HEK293 (cell line): ENCODE results near the gene CORO1C.

Experiments
- EGR2 ChIP-seq: fragments of 450-650 bp; formaldehyde crosslinking; IDR thresholded peaks from 2 replicates; pipeline ENCODE4 v1.5.1; 2016; ENCODE audit warnings: low read depth, missing biosample characterization, missing genetic modification characterization
- GLI4 ChIP-seq: fragments of 450-650 bp; formaldehyde crosslinking; IDR thresholded peaks from 2 replicates; pipeline ENCODE4 v1.5.1; 2016; ENCODE audit warnings: missing biosample characterization, missing genetic modification characterization
- GLIS2 ChIP-seq: fragments of 450-650 bp; formaldehyde crosslinking; IDR thresholded peaks from 2 replicates; pipeline ENCODE4 v1.5.1; 2016; ENCODE audit warnings: missing biosample characterization, missing genetic modification characterization
- HOXC10 ChIP-seq: sonication (generic); formaldehyde crosslinking; IDR thresholded peaks from 2 replicates; pipeline ENCODE4 v1.8.1; 2023; ENCODE audit warnings: mild to moderate bottlenecking, missing genetic modification reagents
- IKZF3 ChIP-seq: fragments of 450-650 bp; IDR thresholded peaks from 2 replicates; pipeline ENCODE4 v1.5.0; 2018; ENCODE audit warnings: missing biosample characterization, mild to moderate bottlenecking, missing genetic modification characterization, moderate library complexity
- KLF10 ChIP-seq: fragments of 450-650 bp; IDR thresholded peaks from 2 replicates; pipeline ENCODE4 v1.5.1; 2018; ENCODE audit warnings: missing biosample characterization, mild to moderate bottlenecking, missing genetic modification characterization
- PRDM1 ChIP-seq: fragments of 450-650 bp; formaldehyde crosslinking; IDR thresholded peaks from 2 replicates; pipeline ENCODE4; 2016; ENCODE audit warnings: missing biosample characterization, missing genetic modification characterization
- RBAK ChIP-seq: fragments of 450-650 bp; formaldehyde crosslinking; IDR thresholded peaks from 2 replicates; pipeline ENCODE4 v1.5.1; 2016; ENCODE audit warnings: missing biosample characterization, missing genetic modification characterization
- SCRT1 ChIP-seq: fragments of 450-650 bp; formaldehyde crosslinking; IDR thresholded peaks from 2 replicates; pipeline ENCODE4 v1.5.1; 2016; ENCODE audit warnings: missing biosample characterization, missing genetic modification characterization, borderline replicate concordance
- SP3 ChIP-seq: fragments of 450-650 bp; formaldehyde crosslinking; IDR thresholded peaks from 2 replicates; pipeline ENCODE4 v1.5.1; 2016; ENCODE audit warnings: missing biosample characterization, missing genetic modification characterization
- TRIM28 ChIP-seq: IDR thresholded peaks from 2 replicates; pipeline ENCODE4 v1.6.1; 2011; ENCODE audit warnings: low read length, control low read depth, borderline replicate concordance
- ZBTB21 ChIP-seq: fragments of 450-650 bp; formaldehyde crosslinking; IDR thresholded peaks from 2 replicates; pipeline ENCODE4 v1.5.1; 2017; ENCODE audit warnings: missing biosample characterization, missing genetic modification characterization
- ZBTB48 ChIP-seq: fragments of 450-650 bp; formaldehyde crosslinking; IDR thresholded peaks from 2 replicates; pipeline ENCODE4 v1.5.1; 2016; ENCODE audit warnings: missing biosample characterization, missing genetic modification characterization
- ZEB2 ChIP-seq: fragments of 450-650 bp; formaldehyde crosslinking; IDR thresholded peaks from 2 replicates; pipeline ENCODE4 v1.5.1; 2016; ENCODE audit warnings: missing biosample characterization, missing genetic modification characterization
- ZFP69B ChIP-seq: fragments of 450-650 bp; formaldehyde crosslinking; IDR thresholded peaks from 2 replicates; pipeline ENCODE4 v1.5.1; 2016; ENCODE audit warnings: missing biosample characterization, missing genetic modification characterization
- ZNF175 ChIP-seq: fragments of 450-650 bp; formaldehyde crosslinking; IDR thresholded peaks from 2 replicates; pipeline ENCODE4 v1.5.1; 2016; ENCODE audit warnings: missing biosample characterization, missing genetic modification characterization
- ZNF2 ChIP-seq: fragments of 450-650 bp; formaldehyde crosslinking; IDR thresholded peaks from 2 replicates; pipeline ENCODE4 v1.5.1; 2016; ENCODE audit warnings: missing biosample characterization, missing genetic modification characterization
- ZNF324 ChIP-seq: fragments of 450-650 bp; formaldehyde crosslinking; IDR thresholded peaks from 2 replicates; pipeline ENCODE4 v1.5.1; 2016; ENCODE audit warnings: missing biosample characterization, missing genetic modification characterization
- ZNF354C ChIP-seq: fragments of 450-650 bp; formaldehyde crosslinking; IDR thresholded peaks from 2 replicates; pipeline ENCODE4 v1.5.1; 2016; ENCODE audit warnings: missing biosample characterization, missing genetic modification characterization, low read depth, borderline replicate concordance
- ZNF366 ChIP-seq: fragments of 450-650 bp; formaldehyde crosslinking; conservative IDR thresholded peaks from 2 replicates; pipeline ENCODE4 v1.5.1; 2016; ENCODE audit warnings: missing biosample characterization, missing genetic modification characterization
- ZNF391 ChIP-seq: fragments of 450-650 bp; formaldehyde crosslinking; IDR thresholded peaks from 2 replicates; pipeline ENCODE4 v1.5.1; 2016; ENCODE audit warnings: low read depth, missing biosample characterization, missing genetic modification characterization, borderline replicate concordance
- ZNF48 ChIP-seq: fragments of 450-650 bp; formaldehyde crosslinking; IDR thresholded peaks from 2 replicates; pipeline ENCODE4 v1.5.1; 2016; ENCODE audit warnings: missing biosample characterization, missing genetic modification characterization
- ZNF488 ChIP-seq: fragments of 450-650 bp; formaldehyde crosslinking; IDR thresholded peaks from 2 replicates; pipeline ENCODE4 v1.5.1; 2016; ENCODE audit warnings: missing biosample characterization, missing genetic modification characterization
- ZNF548 ChIP-seq: fragments of 450-650 bp; formaldehyde crosslinking; IDR thresholded peaks from 2 replicates; pipeline ENCODE4 v1.5.1; 2016; ENCODE audit warnings: missing biosample characterization, missing genetic modification characterization
- ZNF596 ChIP-seq: fragments of 450-650 bp; IDR thresholded peaks from 2 replicates; pipeline ENCODE4 v1.5.0; 2018; ENCODE audit warnings: missing biosample characterization, mild to moderate bottlenecking, missing genetic modification characterization, moderate library complexity
- ZNF610 ChIP-seq: fragments of 450-650 bp; formaldehyde crosslinking; IDR thresholded peaks from 2 replicates; pipeline ENCODE4 v1.5.1; 2016; ENCODE audit warnings: missing biosample characterization, missing genetic modification characterization, borderline replicate concordance
- ZNF629 ChIP-seq: fragments of 450-650 bp; formaldehyde crosslinking; IDR thresholded peaks from 2 replicates; pipeline ENCODE4 v1.5.1; 2017; ENCODE audit warnings: missing biosample characterization, missing genetic modification characterization
- ZNF645 ChIP-seq: fragments of 450-650 bp; formaldehyde crosslinking; IDR thresholded peaks from 2 replicates; pipeline ENCODE4; 2016; ENCODE audit warnings: missing biosample characterization, missing genetic modification characterization
- ZNF660 ChIP-seq: fragments of 450-650 bp; IDR thresholded peaks from 2 replicates; pipeline ENCODE4 v1.5.1; 2018; ENCODE audit warnings: missing biosample characterization, mild to moderate bottlenecking, missing genetic modification characterization
- ZNF692 ChIP-seq: fragments of 450-650 bp; formaldehyde crosslinking; IDR thresholded peaks from 2 replicates; pipeline ENCODE4 v1.5.1; 2016; ENCODE audit warnings: missing biosample characterization, missing genetic modification characterization
- ZNF76 ChIP-seq: fragments of 450-650 bp; formaldehyde crosslinking; IDR thresholded peaks from 2 replicates; pipeline ENCODE4; 2016; ENCODE audit warnings: low read depth, missing biosample characterization, missing genetic modification characterization, borderline replicate concordance
- ZSCAN30 ChIP-seq: fragments of 450-650 bp; IDR thresholded peaks from 2 replicates; pipeline ENCODE4 v1.5.1; 2018; ENCODE audit warnings: missing biosample characterization, mild to moderate bottlenecking, missing genetic modification characterization, moderate library complexity
- TF ChIP-seq, protein P1 (sequence below): fragments of 450-650 bp; formaldehyde crosslinking; IDR thresholded peaks from 2 replicates; pipeline ENCODE4 v1.5.1; 2016; ENCODE audit warnings: missing biosample characterization, missing genetic modification characterization
- TF ChIP-seq, protein P2 (sequence below): fragments of 450-650 bp; formaldehyde crosslinking; IDR thresholded peaks from 2 replicates; pipeline ENCODE4 v1.5.1; 2016; ENCODE audit warnings: missing biosample characterization, missing genetic modification characterization

CORO1C gene

GRCh38 chr12:108730365-108731104, 783 bp downstream of the CORO1C start (continued):
- peak; percentile 99 for TF ChIP-seq ZNF692 (tag by site-specific recombination)
- TF ChIP-seq ZNF324 (tag by site-specific recombination) = peak; percentile 92
- peak; percentile 77 for TF ChIP-seq SP3 (tag by site-specific recombination)
- TF ChIP-seq ZNF366 (tag by site-specific recombination) = peak; percentile 85
- TF ChIP-seq EGR2 = peak; percentile 66
- TF ChIP-seq ZNF48 (tag by site-specific recombination) = no peak
- peak; percentile 58 for TF ChIP-seq KLF10 (tag by site-specific recombination)
- TF ChIP-seq ZNF660 = peak; percentile 75
- TF ChIP-seq IKZF3 (tag by site-specific recombination) = peak; percentile 90
- TF ChIP-seq ZBTB21 = peak; percentile 83
- peak; percentile 93 for TF ChIP-seq ZBTB48 (tag by site-specific recombination)
- peak; percentile 91 for TF ChIP-seq PRDM1
- TF ChIP-seq, protein P1, sequence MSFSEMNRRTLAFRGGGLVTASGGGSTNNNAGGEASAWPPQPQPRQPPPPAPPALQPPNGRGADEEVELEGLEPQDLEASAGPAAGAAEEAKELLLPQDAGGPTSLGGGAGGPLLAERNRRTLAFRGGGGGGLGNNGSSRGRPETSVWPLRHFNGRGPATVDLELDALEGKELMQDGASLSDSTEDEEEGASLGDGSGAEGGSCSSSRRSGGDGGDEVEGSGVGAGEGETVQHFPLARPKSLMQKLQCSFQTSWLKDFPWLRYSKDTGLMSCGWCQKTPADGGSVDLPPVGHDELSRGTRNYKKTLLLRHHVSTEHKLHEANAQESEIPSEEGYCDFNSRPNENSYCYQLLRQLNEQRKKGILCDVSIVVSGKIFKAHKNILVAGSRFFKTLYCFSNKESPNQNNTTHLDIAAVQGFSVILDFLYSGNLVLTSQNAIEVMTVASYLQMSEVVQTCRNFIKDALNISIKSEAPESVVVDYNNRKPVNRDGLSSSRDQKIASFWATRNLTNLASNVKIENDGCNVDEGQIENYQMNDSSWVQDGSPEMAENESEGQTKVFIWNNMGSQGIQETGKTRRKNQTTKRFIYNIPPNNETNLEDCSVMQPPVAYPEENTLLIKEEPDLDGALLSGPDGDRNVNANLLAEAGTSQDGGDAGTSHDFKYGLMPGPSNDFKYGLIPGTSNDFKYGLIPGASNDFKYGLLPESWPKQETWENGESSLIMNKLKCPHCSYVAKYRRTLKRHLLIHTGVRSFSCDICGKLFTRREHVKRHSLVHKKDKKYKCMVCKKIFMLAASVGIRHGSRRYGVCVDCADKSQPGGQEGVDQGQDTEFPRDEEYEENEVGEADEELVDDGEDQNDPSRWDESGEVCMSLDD (tag by site-specific recombination) = peak; percentile 13; the same call in 1 of the 2 replicates
- TF ChIP-seq ZNF645 = no peak
- peak; percentile 84 for TF ChIP-seq ZNF596 (tag by site-specific recombination)
- TF ChIP-seq ZNF391 (tag by site-specific recombination) = peak; percentile 75
- peak; percentile 93 for TF ChIP-seq GLIS2
- TF ChIP-seq ZNF354C (tag by site-specific recombination) = no peak
- TF ChIP-seq RBAK (tag by site-specific recombination) = no peak
- 0 out of 2 replicates have a peak, but pooled peaks have one; percentile 54 for TF ChIP-seq ZNF610 (tag by site-specific recombination)
- 0 out of 2 replicates have a peak, but pooled peaks have one; percentile 30 for TF ChIP-seq ZNF2 (tag by site-specific recombination)
- no peak for TF ChIP-seq ZNF488
- TF ChIP-seq, protein P2, sequence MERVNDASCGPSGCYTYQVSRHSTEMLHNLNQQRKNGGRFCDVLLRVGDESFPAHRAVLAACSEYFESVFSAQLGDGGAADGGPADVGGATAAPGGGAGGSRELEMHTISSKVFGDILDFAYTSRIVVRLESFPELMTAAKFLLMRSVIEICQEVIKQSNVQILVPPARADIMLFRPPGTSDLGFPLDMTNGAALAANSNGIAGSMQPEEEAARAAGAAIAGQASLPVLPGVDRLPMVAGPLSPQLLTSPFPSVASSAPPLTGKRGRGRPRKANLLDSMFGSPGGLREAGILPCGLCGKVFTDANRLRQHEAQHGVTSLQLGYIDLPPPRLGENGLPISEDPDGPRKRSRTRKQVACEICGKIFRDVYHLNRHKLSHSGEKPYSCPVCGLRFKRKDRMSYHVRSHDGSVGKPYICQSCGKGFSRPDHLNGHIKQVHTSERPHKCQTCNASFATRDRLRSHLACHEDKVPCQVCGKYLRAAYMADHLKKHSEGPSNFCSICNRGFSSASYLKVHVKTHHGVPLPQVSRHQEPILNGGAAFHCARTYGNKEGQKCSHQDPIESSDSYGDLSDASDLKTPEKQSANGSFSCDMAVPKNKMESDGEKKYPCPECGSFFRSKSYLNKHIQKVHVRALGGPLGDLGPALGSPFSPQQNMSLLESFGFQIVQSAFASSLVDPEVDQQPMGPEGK (tag by site-specific recombination) = peak; percentile 96
- 0 out of 2 replicates have a peak, but pooled peaks have one; percentile 48 for TF ChIP-seq GLI4 (tag by site-specific recombination)
- TF ChIP-seq HOXC10 (CRISPR knock-in tag) = no peak
- peak; percentile 13; the same call in 1 of the 2 replicates for TF ChIP-seq SCRT1 (tag by site-specific recombination)
- TF ChIP-seq ZNF629 (tag by site-specific recombination) = peak; percentile 94
- TF ChIP-seq ZNF76 (tag by site-specific recombination) = peak; percentile 55; the same call in 1 of the 2 replicates
- TF ChIP-seq ZNF175 (tag by site-specific recombination) = no peak
- peak; percentile 99 for TF ChIP-seq ZFP69B
- no peak for TF ChIP-seq TRIM28
- peak; percentile 43; the same call in 1 of the 2 replicates for TF ChIP-seq ZSCAN30 (tag by site-specific recombination)
- TF ChIP-seq ZEB2 (tag by site-specific recombination) = peak; percentile 96
- TF ChIP-seq ZNF548 (tag by site-specific recombination) = no peak
